ENCODE measurements around the gene GREB1L.

DNA sequence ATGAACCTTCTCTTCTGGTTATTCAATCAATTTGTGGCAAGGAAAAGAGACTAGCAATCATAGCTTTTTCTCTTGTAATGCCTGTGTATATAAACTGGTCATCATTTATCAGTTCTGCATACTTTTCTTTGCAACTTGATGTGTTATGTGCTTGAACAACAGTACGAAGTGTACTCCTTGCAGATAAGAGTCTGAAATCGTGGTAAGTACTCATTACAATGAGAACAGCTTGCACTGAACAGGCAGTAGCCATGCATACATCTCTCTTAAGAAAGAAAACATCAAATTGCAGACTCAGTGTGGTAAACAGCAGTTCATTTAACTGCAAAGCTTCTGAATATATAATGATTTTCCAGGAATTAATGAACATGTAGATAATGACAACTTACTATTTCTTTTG lies 64.3 kb downstream of the GREB1L start:
- TF ChIP-seq, protein P1, sequence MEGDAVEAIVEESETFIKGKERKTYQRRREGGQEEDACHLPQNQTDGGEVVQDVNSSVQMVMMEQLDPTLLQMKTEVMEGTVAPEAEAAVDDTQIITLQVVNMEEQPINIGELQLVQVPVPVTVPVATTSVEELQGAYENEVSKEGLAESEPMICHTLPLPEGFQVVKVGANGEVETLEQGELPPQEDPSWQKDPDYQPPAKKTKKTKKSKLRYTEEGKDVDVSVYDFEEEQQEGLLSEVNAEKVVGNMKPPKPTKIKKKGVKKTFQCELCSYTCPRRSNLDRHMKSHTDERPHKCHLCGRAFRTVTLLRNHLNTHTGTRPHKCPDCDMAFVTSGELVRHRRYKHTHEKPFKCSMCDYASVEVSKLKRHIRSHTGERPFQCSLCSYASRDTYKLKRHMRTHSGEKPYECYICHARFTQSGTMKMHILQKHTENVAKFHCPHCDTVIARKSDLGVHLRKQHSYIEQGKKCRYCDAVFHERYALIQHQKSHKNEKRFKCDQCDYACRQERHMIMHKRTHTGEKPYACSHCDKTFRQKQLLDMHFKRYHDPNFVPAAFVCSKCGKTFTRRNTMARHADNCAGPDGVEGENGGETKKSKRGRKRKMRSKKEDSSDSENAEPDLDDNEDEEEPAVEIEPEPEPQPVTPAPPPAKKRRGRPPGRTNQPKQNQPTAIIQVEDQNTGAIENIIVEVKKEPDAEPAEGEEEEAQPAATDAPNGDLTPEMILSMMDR (IDR thresholded peaks at IDR 0.05): no peak
- no peak for TF ChIP-seq POLR2A (IDR thresholded peaks at IDR 0.05)
